Upper lobe of left lung (tissue), 6 donors: ENCODE results near the gene GPA33. TPM values are rescaled to one million over a fixed set of nuclear protein-coding genes. Genes with fewer than 3 reads are reported as not detected.
A peak's percentile ranks its signal among the peaks of the same experiment; 100 is the strongest.

Experiments
- ATAC-seq, 2 donors: fragments of 200-7000 bp; cut with Tn5 transposase; one replicate each; pipeline ENCODE4 v1.9.1; 2022; ENCODE audit warnings: mild to moderate bottlenecking in 2 of 2, moderate library complexity in 2 of 2; ENCODE audit not compliant: low FRiP score in 2 of 2
- DNase-seq, 2 donors: peaks; one replicate each; pipeline ENCODE4 v3.0.0-alpha.2; 2019 to 2020
- H3K27ac ChIP-seq, 4 donors: fragments of 200-600 bp; sonication (generic); one replicate each; pipeline ENCODE4 v1.5.1; 2016 to 2019
- H3K27me3 ChIP-seq, 4 donors: fragments of 200-600 bp; sonication (generic); one replicate each; pipeline ENCODE4 v1.5.1; 2017 to 2019
- H3K36me3 ChIP-seq, 4 donors: fragments of 200-600 bp; sonication (generic); one replicate each; pipeline ENCODE4 v1.5.1; 2016 to 2019
- H3K4me1 ChIP-seq, 4 donors: fragments of 200-600 bp; sonication (generic); one replicate each; pipeline ENCODE4 v1.5.1; 2018 to 2019
- H3K4me3 ChIP-seq, 4 donors: fragments of 200-600 bp; sonication (generic); one replicate each; pipeline ENCODE4 v1.5.1; 2017 to 2019; ENCODE audit warnings: mild to moderate bottlenecking in 2 of 4, moderate library complexity in 1 of 4
- H3K9me3 ChIP-seq, 4 donors: fragments of 200-600 bp; sonication (generic); one replicate each; pipeline ENCODE4 v1.5.1; 2018 to 2019
- EP300 ChIP-seq, 4 donors: sonication (generic); formaldehyde crosslinking; IDR thresholded peaks; one replicate each; pipeline ENCODE4 v1.5.1; 2017; ENCODE audit warnings: antibody characterized with exemption in 4 of 4, control low read depth in 2 of 4
- POLR2A ChIP-seq, 4 donors: fragments of 450-650 bp; IDR thresholded peaks; one replicate each; pipeline ENCODE4 v1.5.1; 2016 to 2017; ENCODE audit warnings: antibody characterized with exemption in 4 of 4, mild to moderate bottlenecking in 2 of 4
- POLR2AphosphoS5 ChIP-seq, 2 donors: sonication (generic); formaldehyde crosslinking; IDR thresholded peaks; one replicate each; pipeline ENCODE4 v1.5.1; 2017; ENCODE audit warnings: antibody characterized with exemption in 2 of 2
- WGBS, 2 donors: methylation state at CpG; one replicate each; pipeline ENCODE4 v1.1.5; 2017 to 2018; 5-methylcytosine and 5-hydroxymethylcytosine counted together
- total RNA-seq, 6 donors: library from RNA; depleted of rRNA in 4 of 6; stranded (reverse); fragments of >200 nt in 4 of 6; gene quantifications; one replicate each; pipeline versions ENCODE4 v1.1.0 to v1.2.1, GENCODE V29; 2016 to 2021
- TF ChIP-seq, protein P1 (sequence below), 6 experiments: fragments of 450-650 bp in 4 of 6; fragments of 200-600 bp in 2 of 6; sonication (generic) in 2 of 6; IDR thresholded peaks; one replicate each; pipeline ENCODE4 v1.5.1; 2016 to 2019; ENCODE audit warnings: antibody characterized with exemption in 6 of 6
- donor health status: DM: no; HTN: no; CAD: no; lungs with moderate emphysema.
- donor health status: DM: no; HTN: yes; CAD: no; lungs with severe emphysema.

Gene GPA33
- total RNA-seq, 6 donors from 2014 or later = 0.89 to 18.4 (median 3.8) TPM

DNA sequence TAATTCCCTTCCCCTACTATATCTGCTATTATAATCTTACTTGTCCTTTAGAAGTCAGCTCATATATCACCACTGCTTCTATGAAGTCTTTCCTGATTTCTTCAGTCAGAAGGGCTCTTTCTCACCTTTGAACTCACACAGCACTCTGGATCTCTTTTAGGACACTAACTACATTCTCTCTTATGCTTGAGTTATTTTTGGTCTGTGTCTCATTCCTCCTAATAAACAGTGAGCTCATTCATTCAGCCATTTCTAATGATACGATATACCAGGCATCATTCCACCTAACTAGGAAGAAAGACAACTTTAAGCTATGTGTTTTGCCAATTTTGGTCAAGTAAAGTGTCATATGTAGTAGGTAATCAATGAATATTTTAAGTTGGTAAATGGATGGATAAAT, 2.5 kb upstream of the GPA33 start:
- Histone ChIP-seq H3K4me1 (peaks cover 0 to 5% (median 1%) of the 10 kb centered on the region in 4 donors), H3K4me3 (no peak overlapping the region), H3K9me3 (no peaks in the 10 kb centered on the region), H3K27me3 (no peaks in the 10 kb centered on the region), H3K36me3 (no peaks in the 10 kb centered on the region), H3K27ac (no peak overlapping the region)
- no peak for TF ChIP-seq POLR2A (IDR thresholded peaks at IDR 0.05)
- TF ChIP-seq, protein P1, sequence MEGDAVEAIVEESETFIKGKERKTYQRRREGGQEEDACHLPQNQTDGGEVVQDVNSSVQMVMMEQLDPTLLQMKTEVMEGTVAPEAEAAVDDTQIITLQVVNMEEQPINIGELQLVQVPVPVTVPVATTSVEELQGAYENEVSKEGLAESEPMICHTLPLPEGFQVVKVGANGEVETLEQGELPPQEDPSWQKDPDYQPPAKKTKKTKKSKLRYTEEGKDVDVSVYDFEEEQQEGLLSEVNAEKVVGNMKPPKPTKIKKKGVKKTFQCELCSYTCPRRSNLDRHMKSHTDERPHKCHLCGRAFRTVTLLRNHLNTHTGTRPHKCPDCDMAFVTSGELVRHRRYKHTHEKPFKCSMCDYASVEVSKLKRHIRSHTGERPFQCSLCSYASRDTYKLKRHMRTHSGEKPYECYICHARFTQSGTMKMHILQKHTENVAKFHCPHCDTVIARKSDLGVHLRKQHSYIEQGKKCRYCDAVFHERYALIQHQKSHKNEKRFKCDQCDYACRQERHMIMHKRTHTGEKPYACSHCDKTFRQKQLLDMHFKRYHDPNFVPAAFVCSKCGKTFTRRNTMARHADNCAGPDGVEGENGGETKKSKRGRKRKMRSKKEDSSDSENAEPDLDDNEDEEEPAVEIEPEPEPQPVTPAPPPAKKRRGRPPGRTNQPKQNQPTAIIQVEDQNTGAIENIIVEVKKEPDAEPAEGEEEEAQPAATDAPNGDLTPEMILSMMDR (IDR thresholded peaks at IDR 0.05) = no peak
- TF ChIP-seq EP300 (IDR thresholded peaks at IDR 0.05) = no peak
- TF ChIP-seq POLR2AphosphoS5 (IDR thresholded peaks at IDR 0.05) = no peak
- WGBS, 2 donors = 88 to 90% methylated on average over 1 of the region's 1 CpG
- DNase-seq = no peak
- no peak for ATAC-seq

DNA sequence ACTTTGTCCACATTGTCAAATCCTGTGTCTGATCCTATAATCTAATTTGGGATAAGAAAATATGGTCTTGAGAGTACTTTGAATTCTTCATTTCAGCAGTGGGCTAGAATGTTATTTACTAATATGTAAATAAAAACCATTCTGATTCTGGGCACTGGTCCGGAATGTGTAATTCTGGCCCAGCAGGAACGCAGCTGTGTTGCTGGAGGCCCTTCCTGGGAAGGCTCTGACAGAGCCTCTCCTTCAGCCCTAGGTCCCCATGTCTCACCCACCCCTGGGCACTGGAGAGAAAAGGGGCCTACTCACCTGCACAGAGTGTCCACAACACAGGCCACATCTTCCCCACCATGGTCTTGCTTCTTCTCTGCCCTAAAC, 251 bp downstream of the GPA33 start:
- Histone ChIP-seq H3K9me3 (no peaks in the 10 kb centered on the region), H3K36me3 (no peaks in the 10 kb centered on the region), H3K4me3 (no peak overlapping the region), H3K27ac (peak overlapping the region in 3 of 4 donors; percentile 43 to 73 (median 63)), H3K4me1 (peaks cover 0 to 5% (median 1%) of the 10 kb centered on the region in 4 donors), H3K27me3 (no peaks in the 10 kb centered on the region)
- TF ChIP-seq EP300 (IDR thresholded peaks at IDR 0.05) (no peak), POLR2A (IDR thresholded peaks at IDR 0.05) (no peak), POLR2AphosphoS5 (IDR thresholded peaks at IDR 0.05) (no peak)
- TF ChIP-seq, protein P1 (IDR thresholded peaks at IDR 0.05) = no peak
- no peak for ATAC-seq
- DNase-seq = no peak
- WGBS, 2 donors = 37 to 68% methylated on average over 2 of the region's 2 CpGs

DNA sequence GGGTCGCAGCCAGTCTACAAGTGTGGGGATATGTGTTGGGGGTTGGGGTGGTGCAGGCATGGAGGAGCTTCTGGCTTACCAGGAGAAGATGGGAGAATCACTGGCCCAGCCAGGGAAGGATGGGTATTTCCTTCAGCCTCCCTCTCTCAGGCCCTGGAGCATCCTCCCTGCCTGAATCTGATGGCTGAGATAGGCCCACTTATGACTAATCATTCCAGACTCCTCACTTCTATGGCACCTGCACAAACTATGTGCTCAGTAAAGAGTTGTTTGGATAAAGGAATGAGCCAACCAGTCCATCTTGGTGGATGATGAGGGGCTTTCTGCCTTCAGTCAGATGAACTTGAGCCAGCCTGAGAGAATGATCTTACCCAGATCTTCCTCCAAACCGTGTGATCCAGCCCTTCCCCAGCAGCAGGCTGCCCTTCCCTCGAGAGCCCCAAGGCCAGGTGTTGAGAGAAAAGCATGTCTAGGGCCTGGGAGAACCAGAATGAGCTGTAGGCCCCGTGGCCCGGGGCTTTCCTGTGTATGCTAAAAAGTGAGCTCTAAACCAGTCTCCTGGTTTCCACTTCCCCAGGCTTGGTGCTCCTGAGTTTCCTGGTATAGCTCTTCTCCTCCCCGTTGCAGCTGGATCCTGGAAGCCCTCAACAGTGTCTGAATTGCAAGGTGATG, 1.3 kb downstream of the GPA33 start:
- no peak overlapping the region for H3K4me3 ChIP-seq
- ATAC-seq (no peak), DNase-seq (no peak)
- H3K9me3 ChIP-seq = no peaks in the 10 kb centered on the region
- H3K27ac ChIP-seq = no peak overlapping the region
- WGBS, 2 donors = 77 to 92% methylated on average over 3 to 6 of the region's 6 CpGs
- peaks cover 0 to 5% (median 1%) of the 10 kb centered on the region in 4 donors for H3K4me1 ChIP-seq
- no peaks in the 10 kb centered on the region for H3K27me3 ChIP-seq
- H3K36me3 ChIP-seq = no peaks in the 10 kb centered on the region
- no peak for TF ChIP-seq POLR2A (IDR thresholded peaks at IDR 0.05)
- no peak for TF ChIP-seq POLR2AphosphoS5 (IDR thresholded peaks at IDR 0.05)
- TF ChIP-seq EP300 (IDR thresholded peaks at IDR 0.05) = no peak
- TF ChIP-seq, protein P1 (IDR thresholded peaks at IDR 0.05) = no peak

DNA sequence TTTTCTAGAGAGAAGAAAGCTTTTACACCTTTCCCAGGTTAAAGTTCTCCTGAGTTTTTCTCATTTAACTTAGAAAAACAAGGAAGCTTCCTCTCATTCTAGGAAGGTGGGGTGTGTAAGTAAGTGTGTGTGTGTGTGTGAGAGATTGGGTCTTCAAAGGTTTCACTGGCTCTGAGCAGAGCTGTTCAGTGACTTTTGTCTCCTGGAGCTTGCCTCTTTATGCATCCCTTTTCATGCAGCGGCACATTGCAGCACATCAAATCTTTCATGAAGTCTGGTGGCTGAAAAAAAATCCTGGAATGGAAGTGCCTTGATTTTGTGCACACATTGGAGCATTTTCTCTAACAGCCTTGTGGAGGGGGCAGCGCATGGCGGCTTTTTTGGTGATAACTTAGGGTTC, 3.4 kb downstream of the GPA33 start:
- no peaks in the 10 kb centered on the region for H3K36me3 ChIP-seq
- ATAC-seq = no peak
- peaks cover 0 to 5% (median 3%) of the 10 kb centered on the region in 4 donors for H3K4me1 ChIP-seq
- WGBS, 2 donors = 82 to 98% methylated on average over 3 of the region's 3 CpGs
- no peaks in the 10 kb centered on the region for H3K27me3 ChIP-seq
- H3K27ac ChIP-seq = no peak overlapping the region
- H3K9me3 ChIP-seq = no peaks in the 10 kb centered on the region
- no peak for DNase-seq
- TF ChIP-seq, protein P1 (IDR thresholded peaks at IDR 0.05) = no peak
- TF ChIP-seq EP300 (IDR thresholded peaks at IDR 0.05) = no peak
- H3K4me3 ChIP-seq = no peak overlapping the region

DNA sequence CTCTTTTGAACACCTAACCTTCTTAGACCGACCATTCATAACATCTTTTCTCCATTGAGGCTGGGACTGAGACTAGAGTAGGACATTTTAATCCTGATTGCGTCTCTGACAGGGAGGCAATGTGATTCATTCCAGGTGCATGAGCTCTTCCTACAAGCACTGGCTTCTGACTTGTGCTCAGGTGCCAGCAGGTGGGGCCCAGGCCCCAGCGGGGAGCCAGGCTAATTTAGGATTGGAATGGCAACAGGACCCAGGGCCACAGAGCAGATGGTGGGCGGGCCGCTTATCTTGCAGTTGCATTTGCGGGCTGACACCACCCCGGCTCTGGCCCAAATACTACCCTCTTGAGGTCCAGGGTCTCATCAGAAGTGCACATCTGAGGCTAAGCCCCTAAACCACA, 4.1 kb downstream of the GPA33 start:
- ATAC-seq (no peak), DNase-seq (peak in 1 of 2 donors; percentile 46)
- Histone ChIP-seq H3K27ac (no peak overlapping the region), H3K4me1 (peaks cover 0 to 5% (median 3%) of the 10 kb centered on the region in 4 donors), H3K9me3 (no peaks in the 10 kb centered on the region), H3K4me3 (no peak overlapping the region), H3K36me3 (no peaks in the 10 kb centered on the region), H3K27me3 (no peaks in the 10 kb centered on the region)
- no peak for TF ChIP-seq POLR2A (IDR thresholded peaks at IDR 0.05)
- TF ChIP-seq, protein P1 (IDR thresholded peaks at IDR 0.05) = no peak
- no peak for TF ChIP-seq POLR2AphosphoS5 (IDR thresholded peaks at IDR 0.05)
- no peak for TF ChIP-seq EP300 (IDR thresholded peaks at IDR 0.05)
- WGBS, 2 donors = 93 to 95% methylated on average over 2 to 7 of the region's 7 CpGs
